GM18951 (cell line): ENCODE data around the gene GSTO1.

Experiments used
- POLR2A ChIP-seq: IDR thresholded peaks from 4 replicates; pipeline ENCODE4 v1.6.1; 2011; ENCODE audit warnings: mild to moderate bottlenecking; ENCODE audit not compliant: insufficient read length, insufficient read depth; ENCODE audit errors: extremely low read depth
- in situ Hi-C: fragments of 300-500 bp; cut with MboI; formaldehyde crosslinking; loops from one replicate; pipeline ENCODE4 v1.12.0; 2022; ENCODE audit warnings: low sequenced_read_pairs, mixed read lengths, inconsistent platforms; ENCODE audit not compliant: unreplicated experiment

Gene GSTO1

DNA sequence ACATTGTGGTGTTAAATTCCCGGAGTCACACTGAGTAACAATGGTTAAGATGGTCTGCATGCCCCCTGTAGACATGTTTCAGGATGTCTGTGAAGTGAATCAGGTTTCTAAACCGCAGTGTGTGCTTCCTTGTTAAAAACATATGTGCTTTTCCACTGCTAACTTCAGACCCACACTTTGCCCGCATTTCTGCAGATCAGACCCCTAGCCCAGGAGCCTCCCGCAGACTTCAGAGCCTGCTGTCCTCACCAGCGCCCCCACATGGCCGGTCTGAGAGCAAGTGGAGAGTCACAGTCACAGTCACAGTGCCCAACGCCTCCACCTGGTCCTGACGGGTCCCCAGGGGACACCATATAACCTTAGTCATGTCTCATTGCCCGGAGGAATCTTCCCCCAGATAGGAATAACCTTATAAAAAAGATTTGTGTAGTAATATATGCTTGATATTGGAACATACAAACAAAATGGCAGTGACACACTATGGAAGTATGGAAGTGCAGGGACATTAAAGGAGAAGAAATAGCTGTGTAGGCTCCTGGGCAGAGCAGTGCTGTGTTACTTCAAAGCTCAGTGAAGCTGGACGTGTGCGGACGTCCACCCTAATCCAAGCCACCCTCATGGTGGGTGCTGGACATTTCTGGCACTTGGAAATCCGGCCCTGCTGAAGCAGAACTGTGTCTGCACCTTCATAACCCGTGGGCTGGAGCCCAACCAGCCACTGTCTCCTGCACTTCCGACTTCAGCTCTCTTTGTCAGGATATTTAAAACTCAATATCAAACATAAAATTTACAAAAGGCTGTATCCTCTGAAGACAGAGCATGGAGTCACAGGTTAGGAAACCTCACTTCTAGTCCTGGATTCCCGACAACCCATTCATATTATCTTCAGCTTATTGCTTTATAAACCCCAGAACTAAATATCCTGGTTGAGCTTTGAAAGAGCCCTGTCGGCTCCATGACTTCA lies 43.3 kb downstream of the GSTO1 start:
- in situ Hi-C loops, result no loop called here
- TF ChIP-seq POLR2A, result no peak

DNA sequence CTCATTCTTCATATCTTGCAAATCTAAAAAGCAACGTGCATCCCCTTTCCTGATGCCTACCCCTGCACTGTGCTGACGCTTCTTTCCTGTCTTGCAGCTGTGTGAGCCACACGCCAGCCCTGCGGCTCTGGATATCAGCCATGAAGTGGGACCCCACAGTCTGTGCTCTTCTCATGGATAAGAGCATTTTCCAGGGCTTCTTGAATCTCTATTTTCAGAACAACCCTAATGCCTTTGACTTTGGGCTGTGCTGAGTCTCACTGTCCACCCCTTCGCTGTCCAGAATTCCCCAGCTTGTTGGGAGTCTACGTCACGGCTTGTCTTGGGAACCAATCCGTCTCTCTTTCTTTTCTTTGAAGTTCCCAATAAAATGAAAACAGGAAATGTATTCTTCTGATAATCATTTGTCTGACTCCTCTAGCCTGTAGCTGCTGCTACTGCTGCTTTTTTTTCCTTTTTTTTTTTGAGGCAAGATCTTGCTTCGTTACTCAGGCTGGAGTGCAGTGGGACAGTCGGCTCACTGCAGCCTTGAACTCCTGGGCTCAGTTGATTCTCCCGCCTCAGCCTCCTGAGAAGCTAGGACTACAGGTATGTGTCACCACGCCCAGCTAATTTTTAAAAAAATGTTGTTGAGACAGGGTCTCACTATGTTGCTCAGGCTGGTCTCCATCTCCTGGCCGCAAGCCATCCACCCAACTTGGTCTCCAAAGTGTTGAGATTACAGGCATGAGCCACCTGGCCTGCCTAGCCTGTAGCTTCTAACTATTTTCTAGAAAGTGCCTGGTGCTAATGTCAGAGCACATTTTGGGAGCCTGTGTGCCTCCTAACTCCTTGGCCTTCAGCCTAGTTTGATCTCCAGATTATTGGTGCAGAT lies 44.6 kb downstream of the GSTO1 start:
- no peak for TF ChIP-seq POLR2A
- in situ Hi-C loops, result no loop called here

- in situ Hi-C loops, result loop anchor here (5.0 kb wide), 1 partner anchor 47 kb away; no protein-coding TSS in a partner anchor
- no peak for TF ChIP-seq POLR2A
Measured at GRCh38 chr10:104300002-104300735, 45.5 kb downstream of the GSTO1 start.

DNA sequence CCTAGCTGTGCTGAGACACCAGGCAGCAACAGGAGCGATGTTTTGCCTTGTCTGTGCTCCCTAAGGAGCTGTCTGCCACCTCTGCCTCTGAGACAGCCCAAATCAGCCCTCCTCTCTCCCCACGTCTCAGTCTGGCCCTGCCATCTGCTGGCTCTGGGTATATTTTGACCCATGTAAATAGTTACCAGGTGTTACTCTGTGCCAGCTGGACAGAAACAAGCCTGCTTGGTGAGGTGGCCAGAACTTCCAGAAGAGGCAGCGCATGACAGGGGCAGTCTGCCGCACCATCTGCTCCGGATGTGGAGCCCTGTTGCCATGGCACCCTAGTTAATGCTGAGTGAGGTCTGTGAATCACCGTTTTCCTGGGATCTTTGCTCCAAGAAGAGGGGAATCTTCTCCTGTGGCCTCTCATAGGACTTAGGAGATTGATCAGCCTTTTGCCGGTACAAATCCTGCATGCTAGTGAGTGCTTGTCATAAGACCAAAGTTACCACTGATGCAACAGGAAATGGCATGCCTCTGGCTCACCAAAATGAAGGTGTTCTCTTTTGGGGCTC lies 46.1 kb downstream of the GSTO1 start:
- TF ChIP-seq POLR2A, result no peak
- in situ Hi-C loops, result loop anchor here (5.0 kb wide), 1 partner anchor 46 kb away; no protein-coding TSS in a partner anchor

DNA sequence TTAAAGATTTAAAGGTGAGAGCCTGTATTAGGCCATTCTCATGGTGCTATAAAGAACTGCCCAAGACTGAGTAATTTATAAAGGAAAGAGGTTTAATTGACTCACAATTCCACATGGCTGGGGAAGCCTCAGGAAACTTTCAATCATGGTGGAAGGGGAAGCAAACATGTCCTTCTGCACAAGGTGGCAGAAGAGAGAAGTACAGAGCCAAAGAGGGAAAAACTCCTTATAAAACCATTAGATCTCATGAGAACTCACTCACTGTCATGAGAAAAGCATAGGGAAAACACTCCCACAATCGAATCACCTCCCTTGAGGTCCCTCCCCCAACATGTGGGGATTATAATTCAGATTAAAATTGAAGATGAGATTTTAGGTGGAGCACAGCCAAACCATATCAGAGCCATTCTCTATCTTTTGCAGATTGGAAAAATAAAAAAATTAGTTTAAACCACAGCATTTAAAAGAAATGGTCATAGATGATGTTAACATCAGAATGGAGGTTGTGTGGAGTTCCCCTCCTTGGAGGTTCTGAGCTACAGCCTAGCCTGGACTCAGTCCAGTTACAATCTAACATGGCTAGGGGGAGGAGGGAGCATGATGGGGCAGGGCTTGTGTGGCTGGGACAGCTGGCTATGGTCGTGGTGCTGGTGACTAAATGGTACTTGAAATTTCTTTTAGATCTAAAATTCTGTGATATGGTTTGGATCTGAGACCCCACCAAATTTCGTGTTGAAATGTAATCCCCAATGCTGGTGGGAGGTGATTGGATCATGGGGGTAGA lies 47.4 kb downstream of the GSTO1 start:
- in situ Hi-C loops, result loop anchor here (5.0 kb wide), 1 partner anchor 45 kb away; no protein-coding TSS in a partner anchor
- TF ChIP-seq POLR2A, result no peak

- in situ Hi-C loops, result loop anchor here (5.0 kb wide), 1 partner anchor 44 kb away; no protein-coding TSS in a partner anchor
- no peak for TF ChIP-seq POLR2A
Measured at GRCh38 chr10:104303594-104304355, 49.1 kb downstream of the GSTO1 start.

GRCh38 chr10:104304356-104304745 lies 49.7 kb downstream of the GSTO1 start:
- in situ Hi-C loops, result loop anchor here (5.0 kb wide), 1 partner anchor 43 kb away; no protein-coding TSS in a partner anchor
- no peak for TF ChIP-seq POLR2A

- in situ Hi-C loops, result loop anchor here (5.0 kb wide), 1 partner anchor 42 kb away; no protein-coding TSS in a partner anchor
- TF ChIP-seq POLR2A, result no peak
Measured at GRCh38 chr10:104304927-104305326, 50.2 kb downstream of the GSTO1 start.

DNA sequence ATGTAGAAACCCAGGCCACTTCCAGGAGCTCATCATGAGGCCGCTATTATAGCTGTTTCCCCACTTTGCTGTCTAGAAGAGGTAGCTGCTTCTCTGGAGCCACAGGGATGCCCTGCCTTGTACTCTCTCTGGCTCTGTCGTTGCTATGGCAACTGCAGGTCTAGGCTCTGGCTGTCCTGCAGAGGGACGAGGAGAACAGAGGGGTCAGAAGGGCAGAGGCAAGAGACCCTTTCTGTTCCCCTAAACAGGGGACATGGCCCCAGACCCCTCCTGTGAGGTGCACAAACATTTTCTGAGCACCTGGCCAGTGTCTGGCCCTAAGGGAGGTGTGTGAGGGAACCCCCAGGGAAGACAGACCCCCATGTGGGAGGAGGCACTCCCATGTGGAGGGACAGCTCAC lies 52.2 kb downstream of the GSTO1 start:
- in situ Hi-C loops, result no loop called here
- no peak for TF ChIP-seq POLR2A

- in situ Hi-C loops, result no loop called here
- no peak for TF ChIP-seq POLR2A
Measured at GRCh38 chr10:104307576-104308438, 53.1 kb downstream of the GSTO1 start.
